HG03039 (cell line): Measurements from ENCODE around the gene TRAF5.
"Not testable (repeated sequence)": the region's sequence is repeated elsewhere in the genome, so short reads cannot be mapped to it uniquely, and the experiment has no call there.

Experiments used
- ATAC-seq: cut with Tn5 transposase; IDR thresholded peaks from one replicate; pipeline ENCODE4 v1.9.1; 2021; ENCODE audit warnings: mild to moderate bottlenecking, moderate library complexity; ENCODE audit not compliant: unreplicated experiment

The TRAF5 gene

DNA sequence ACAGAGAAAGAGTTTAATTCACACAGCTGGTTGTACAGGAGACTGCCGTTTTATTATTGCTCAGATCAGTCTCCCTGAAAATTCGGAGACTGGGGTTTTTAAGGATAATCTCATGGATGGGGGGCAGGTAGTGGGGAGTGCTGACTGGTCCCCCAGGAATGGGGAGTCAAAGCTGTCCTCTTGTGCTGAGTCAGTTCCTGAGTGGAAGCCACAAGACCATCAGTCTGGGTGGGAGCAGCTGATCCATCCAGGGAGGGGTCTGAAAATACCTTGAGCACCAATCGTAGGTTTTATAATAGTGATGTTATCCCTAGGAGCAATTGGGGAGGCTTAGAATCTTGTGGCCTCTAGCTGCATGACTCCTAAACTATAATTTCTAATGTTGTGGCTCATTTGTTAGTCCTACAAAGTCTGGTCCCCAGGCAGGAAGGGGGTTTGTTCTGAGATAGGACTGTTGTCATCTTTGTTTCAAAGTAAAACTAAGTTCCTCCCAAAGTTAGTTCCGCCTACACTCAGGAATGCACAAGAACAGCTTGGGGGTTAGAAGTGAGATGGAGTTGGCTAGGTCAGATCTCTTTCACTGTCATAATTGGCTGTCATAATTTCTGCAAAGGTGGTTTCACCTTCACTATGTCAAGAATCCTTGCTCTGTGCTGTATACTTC, 50.3 kb downstream of the TRAF5 start:
- ATAC-seq: no peak

DNA sequence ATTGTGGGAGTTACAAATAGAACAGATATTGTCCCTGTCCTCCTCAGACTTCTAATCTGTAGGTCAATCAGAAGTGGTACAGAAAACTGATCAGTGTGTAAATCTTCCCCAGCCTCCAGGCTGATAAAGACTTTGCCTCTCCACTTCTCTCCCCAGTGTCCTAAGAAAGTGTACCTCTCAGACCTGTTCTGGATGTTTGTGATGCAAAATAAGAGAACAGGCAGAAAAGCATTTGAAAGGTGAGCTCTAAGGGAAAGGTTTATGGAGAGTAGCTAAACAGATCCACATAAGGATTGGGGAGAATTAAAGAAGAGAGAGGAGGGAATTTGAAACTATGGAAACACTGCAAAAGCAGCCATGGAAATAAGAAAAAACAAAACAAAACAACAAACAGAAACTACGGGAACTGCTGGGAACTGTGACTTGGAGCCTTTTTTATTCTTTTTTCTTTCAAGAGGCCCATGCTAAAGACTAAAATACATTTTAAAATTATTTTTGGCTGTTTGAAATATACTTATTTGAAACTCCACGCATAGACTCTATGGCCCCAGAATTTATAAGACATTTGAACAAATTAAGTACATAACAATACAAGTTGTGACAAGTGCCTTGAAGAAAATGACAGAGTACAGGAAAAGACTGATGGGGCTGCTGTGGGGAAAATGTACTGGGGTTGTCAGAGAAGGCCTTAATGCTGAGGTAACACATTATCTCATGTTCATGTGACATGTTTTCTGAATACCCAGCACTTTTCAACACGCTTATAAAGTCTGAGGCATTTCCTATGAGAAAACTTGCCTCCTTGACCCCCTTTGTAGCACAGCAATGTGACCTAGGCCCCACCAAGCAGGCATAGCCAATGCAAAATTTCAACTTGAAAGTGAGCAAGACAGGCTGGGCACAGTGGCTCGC, 51.2 kb downstream of the TRAF5 start:
- no peak for ATAC-seq

DNA sequence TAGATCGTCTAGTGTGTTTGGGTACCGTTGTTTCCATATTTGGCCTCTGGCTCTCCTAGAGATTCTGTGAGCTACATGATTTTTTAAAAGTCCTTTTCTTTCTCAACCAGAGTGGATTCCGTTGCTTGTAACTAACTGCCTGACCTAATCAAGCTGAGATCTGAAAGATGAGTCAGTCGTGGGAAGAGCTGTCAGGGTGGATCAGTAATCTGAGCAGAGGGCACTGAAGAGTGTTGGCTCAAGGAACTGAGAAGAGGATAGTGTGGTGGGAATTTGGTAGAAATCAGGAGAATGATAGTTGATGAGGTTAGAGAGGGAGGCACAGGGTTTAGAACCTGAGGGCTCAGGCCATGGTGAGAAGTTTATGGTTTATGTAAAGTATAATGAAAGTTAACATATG, 52.2 kb downstream of the TRAF5 start:
- ATAC-seq: no peak

DNA sequence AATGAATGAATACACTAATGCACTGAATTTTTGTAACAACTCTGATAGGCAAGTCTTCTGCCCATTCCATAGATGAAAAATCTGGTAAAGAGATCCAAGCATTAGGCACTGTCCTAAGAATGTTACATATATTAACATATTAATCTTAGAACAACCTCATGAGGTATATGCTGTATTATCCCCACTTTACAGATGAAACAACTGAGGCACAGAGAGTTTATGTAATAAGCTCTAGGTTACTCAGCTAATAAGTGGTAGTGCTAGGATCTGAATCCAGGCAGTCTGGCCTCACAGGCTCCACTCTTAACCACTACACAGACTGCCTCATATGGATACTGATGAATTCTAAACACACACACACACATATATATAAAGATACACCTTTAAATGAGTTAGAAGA, 52.8 kb downstream of the TRAF5 start:
- no peak for ATAC-seq

- no peak for ATAC-seq
These were observed 55.0 kb downstream of the TRAF5 start for GRCh38 chr1:211381481-211382181.

DNA sequence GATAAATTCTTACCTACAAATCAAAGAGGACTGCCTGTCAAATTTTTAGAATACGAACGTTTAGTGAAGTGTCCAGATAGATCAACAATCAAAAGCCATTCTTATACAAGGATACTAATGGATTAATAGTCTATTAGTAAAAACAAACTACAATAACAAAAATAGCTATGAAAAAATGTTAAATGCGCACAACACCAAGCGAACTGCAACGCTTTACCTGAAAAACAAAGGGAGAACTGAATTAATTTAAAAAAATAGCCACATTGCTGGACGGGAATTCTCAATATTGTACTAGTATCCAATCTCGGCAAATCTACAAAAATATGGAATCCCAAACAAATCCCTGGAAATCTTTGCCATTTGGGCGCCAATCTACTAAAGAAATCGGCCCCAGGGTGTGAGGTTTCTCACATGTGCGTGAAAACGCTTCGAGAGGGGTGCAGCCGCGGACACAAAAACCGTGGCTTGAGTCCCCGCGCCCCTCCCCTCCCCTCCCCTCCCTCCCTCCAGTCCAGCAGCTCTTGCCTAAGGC, 55.6 kb downstream of the TRAF5 start:
- no peak for ATAC-seq

GRCh38 chr1:211382714-211383480, 56.3 kb downstream of the TRAF5 start:
- ATAC-seq: peak; percentile 94

- no peak for ATAC-seq
These were observed 57.9 kb downstream of the TRAF5 start for GRCh38 chr1:211384524-211384923.

DNA sequence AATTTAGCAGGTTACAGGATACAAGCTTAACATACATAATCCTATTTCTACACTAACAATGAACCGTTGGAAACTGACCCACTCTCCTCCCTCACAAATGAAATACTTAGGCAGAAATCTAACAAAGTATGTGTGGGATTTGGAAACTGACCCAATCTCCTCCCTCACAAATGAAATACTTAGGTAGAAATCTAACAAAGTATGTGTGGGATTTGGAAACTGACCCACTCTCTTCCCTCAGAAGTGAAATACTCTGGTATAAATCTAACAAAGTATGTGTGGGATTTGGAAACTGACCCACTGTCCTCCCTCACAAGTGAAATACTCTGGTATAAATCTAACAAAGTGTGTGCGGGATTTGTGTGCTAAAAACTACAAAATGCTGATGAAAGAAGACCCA, 60.3 kb downstream of the TRAF5 start:
- ATAC-seq: no peak

DNA sequence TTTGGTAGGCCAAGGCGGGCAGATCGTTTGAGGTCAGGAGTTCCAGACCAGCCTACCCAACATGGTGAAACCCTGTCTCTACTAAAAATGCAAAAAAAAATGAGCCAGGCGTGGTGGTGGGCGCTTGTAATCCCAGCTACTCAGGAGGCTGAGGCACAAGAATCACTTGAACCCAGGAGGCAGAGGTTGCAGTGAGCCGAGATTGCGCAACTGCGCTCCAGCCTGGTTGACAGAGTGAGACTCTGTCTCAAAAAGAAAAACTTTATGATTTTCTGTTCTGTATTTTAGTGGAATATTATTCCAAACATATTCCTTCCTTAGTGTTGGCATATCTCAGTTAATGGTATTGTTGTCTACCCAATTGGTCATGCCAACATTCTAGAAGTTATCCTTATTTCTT, 64.2 kb downstream of the TRAF5 start:
- ATAC-seq: not testable (repeated sequence)

DNA sequence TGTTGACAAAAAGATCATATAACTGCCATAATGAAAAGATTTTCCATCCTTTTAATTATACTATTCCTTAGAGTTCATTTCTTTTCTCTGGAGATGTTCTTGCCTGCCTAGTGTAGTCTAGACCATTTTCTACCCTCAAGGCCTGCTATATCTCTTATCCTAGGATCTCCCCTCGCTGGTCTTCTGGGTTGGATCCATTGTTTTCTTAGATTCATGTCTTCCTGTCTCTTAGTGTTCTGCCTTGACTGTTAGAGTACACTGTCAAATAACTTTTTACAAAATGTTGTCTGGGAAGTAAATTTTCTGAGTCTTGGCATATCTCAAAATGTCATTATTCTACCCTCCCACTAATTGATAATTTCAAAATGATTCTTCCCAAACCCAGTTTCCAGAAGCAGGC, 66.6 kb downstream of the TRAF5 start:
- no peak for ATAC-seq

GRCh38 chr1:211398266-211398930, 71.8 kb downstream of the TRAF5 start:
- ATAC-seq: not testable (repeated sequence)

GRCh38 chr1:211399851-211400393, 73.3 kb downstream of the TRAF5 start:
- not testable (repeated sequence) for ATAC-seq

GRCh38 chr1:211401751-211402150, 75.1 kb downstream of the TRAF5 start:
- not testable (repeated sequence) for ATAC-seq

- not testable (repeated sequence) for ATAC-seq
These were observed 79.5 kb downstream of the TRAF5 start for GRCh38 chr1:211406086-211406485.

DNA sequence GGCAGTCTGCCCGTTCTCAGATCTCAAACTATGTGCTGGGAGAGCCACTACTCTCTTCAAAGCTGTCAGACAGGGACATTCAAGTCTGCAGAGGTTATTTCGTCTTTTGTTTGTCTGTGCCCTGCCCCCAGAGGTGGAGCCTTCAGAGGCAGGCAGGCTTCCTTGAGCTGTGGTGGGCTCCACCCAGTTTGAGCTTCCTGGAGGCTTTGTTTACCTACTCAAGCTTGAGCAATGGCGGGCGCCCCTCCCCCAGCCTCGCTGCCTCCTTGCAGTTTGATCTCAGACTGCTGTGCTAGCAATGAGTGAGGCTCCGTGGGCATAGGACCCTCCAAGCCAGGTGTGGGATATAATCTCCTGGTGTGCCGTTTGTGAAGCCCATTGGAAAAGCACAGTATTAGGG, 81.1 kb downstream of the TRAF5 start:
- not testable (repeated sequence) for ATAC-seq

GRCh38 chr1:211411639-211412038, 85.0 kb downstream of the TRAF5 start:
- no peak for ATAC-seq

DNA sequence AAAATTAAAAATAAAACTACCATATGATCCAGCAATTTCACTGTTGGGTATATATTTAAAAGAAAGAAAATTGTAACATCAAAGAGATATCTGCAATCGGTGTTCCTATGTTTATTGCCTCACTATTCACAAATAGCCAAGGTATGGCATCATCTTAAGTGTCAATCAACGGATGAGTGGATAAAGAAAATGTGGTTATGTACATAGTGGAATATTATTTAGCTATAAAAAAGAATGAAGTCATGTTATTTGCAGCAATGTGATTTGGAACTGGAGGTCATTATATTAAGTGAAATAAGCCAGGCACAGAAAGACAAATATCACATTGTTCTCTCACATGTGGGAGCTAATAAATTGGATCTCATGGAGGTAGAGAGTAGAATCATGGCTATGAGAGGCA, 89.1 kb downstream of the TRAF5 start:
- no peak for ATAC-seq

- peak; percentile 62 for ATAC-seq
These were observed 89.6 kb downstream of the TRAF5 start for GRCh38 chr1:211416246-211416627.
